Skin epidermis (tissue), 12 donors: ENCODE data around the gene RPS15.

Source experiments
- H3K27ac ChIP-seq, 21 experiments: fragments of 200-600 bp; sonication (generic) in 11 of 21; one replicate each; pipeline ENCODE4 v1.5.0; 2020; ENCODE audit warnings: mild to moderate bottlenecking in 3 of 21, inconsistent platforms in 2 of 21, moderate library complexity in 2 of 21
- H3K4me3 ChIP-seq, 7 experiments: fragments of 200-600 bp; sonication (generic) in 2 of 7; one replicate each; pipeline ENCODE4 v1.5.0; 2020; ENCODE audit warnings: inconsistent platforms in 2 of 7, mild to moderate bottlenecking in 2 of 7, moderate library complexity in 1 of 7

Gene RPS15

DNA sequence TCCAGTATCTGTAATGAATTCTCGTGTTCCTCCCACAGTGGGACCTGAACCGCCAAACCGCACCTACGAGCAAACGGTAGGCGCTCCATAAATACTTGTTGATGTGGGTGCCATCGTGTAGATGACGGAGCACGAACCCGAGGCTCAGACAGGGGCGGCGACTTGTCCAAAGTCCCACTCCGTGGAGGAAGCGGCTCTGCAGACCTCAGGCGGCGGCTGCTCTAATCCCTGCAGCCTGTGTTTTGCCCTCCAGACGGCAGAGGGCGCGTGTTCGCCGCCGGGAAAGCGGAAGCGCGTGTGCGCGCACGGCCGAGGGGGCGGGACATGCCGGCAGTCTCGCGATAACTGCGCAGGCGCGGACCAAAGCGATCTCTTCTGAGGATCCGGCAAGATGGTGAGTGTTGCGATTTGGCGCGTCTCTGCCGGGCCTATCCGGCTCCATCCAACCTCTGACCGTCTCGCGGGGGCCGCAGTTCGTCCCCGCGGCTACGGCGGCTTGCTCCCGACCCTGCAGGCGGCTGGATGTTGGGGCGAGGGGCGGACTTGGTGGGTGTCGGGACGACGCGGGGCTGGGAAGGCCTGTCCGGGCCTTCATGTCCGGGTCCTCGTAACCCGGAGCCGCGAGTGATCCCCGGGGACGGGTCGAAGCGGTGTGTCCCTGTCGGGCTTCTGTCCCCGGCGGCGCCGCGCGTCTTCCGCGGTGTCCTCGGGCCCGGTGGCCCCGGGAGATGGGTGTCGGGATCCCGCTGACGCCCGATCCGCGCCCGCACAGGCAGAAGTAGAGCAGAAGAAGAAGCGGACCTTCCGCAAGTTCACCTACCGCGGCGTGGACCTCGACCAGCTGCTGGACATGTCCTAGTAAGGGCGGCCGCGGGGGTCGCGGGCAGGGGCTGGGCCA is at the start of gene RPS15:
Gene RPS15, plus strand, starts transcription at position 362 of the 898 bp plus-strand sequence. Its CDS starts 30 bp downstream, at position 392.
- peak within 1 kb of the TSS; percentile 69 to 100 (median 93) for H3K27ac ChIP-seq
- peak within 1 kb of the TSS; percentile 75 to 99 (median 90) for H3K4me3 ChIP-seq

DNA sequence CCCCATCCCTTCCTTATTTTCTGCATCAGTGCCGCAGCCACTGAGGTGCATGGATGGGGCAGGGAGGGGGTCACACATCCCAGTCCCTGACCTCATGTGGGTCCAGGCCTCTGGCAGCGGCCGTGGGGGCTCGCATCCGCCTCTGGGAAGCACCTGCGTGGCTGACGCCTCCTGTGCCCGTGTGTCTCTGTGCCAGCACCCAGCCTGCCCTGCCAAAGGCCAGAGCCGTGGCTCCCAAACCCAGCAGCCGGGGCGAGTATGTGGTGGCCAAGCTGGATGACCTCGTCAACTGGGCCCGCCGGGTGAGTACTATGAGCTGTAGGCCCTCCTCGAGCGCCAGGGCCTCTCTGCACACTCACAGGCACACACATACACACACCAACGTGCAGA is 49.6 kb upstream of the RPS15 start:
- Histone ChIP-seq H3K27ac (no peak overlapping the region), H3K4me3 (no peak overlapping the region)

DNA sequence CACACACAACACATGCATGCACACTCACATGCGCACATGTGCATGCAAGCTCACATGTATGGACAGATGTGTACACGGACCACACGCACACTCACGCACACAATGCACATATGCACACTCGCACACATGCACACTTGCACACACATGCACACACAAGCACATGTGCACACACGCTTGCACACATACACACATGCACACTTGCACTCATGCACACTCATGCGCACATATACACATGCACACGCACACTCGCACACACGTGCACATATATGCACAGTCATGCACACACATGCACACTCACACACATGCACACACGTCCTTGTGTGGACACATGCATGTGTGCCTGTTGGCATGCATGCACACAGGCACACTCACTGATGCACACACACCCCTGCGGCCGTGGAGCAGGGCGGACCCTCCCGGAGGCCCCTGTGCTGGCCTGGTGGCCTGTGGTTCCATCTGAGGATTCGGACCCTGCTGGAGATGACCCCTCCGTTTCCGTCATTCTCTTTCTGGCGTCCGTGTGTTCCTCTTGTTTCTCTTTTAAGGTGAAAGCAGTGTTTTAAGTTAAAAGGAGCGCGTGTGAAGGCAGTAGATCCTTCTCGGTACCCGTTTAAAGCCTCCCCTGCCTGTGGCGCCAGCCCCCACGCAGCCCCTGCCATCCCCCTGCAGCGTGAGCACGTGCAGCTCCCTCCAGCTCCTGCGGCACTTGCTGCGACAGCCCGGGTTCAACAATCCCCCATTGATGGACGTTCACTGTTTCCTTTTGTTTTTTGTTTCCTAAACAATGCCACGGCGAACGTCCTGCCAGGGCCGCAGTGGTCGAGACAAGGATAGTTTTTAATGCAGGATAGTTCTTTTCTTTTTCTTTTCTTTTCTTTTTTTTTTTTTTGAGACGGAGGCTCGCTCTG is 48.9 kb upstream of the RPS15 start:
- Histone ChIP-seq H3K4me3 (no peak overlapping the region), H3K27ac (no peak overlapping the region)

DNA sequence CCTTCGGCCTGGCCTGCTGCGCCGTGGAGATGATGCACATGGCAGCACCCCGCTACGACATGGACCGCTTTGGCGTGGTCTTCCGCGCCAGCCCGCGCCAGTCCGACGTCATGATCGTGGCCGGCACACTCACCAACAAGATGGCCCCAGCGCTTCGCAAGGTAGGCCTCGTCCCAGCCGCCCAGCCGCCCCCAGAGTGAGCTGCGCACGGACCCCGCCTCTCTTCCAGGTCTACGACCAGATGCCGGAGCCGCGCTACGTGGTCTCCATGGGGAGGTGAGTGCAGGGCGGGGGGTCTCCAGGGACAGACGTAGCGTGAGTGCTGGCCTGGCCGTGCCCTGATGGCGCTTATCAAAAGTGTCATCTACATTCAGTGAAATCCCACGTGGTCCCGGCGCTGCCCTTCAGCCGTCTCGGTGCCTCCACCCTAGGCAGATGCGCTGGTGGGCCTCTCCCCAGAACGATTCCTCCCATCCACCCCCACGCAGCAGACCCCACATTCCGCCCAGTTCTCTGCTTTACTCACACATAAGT is 47.2 kb upstream of the RPS15 start:
- Histone ChIP-seq H3K4me3 (no peak overlapping the region), H3K27ac (no peak overlapping the region)

DNA sequence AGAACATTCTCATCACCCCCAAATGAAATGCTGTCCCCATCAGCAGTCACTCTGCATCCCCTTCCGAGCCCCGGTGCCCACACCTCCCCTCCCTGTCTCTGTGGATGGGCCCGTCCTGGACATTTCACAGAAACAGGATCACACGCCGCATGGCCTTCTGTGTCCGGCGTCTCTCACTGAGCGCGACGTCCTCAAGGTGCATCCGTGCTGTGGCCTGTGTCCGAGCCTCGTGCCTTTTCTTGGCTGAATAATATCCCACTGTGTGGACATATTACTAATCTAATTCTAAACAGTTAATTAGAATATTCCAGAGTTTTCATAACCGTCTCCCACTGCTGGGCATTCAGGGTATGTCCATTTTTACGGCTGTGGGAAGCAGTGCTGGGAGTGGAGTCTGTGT is 45.8 kb upstream of the RPS15 start:
- Histone ChIP-seq H3K27ac (no peak overlapping the region), H3K4me3 (no peak overlapping the region)

DNA sequence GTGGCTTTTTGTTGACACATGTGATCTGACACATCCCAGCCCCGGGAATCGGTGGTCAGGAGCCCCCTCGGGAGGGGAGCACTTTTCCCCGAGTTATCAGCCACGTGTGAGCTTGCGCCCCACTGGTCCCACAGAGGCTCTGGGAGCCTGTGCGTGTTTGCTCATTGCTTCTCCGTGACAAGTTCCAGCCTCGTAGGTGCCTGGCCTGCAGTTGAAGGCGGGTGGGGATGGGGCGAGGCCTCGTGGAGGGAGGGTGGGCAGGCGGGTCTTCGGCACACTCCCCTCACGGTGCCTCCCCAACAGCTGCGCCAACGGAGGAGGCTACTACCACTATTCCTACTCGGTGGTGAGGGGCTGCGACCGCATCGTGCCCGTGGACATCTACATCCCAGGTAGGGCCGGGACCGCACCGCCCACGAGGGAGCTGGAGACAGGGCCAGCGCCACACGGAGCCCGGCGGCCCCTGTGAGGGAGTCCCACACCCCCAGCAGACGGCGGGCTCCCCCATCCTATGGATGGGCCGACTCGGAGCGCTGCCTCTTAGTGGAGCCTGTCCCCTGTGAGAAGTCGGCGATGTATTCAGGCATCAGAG is 45.2 kb upstream of the RPS15 start:
- H3K27ac ChIP-seq: no peak overlapping the region
- H3K4me3 ChIP-seq: no peak overlapping the region

DNA sequence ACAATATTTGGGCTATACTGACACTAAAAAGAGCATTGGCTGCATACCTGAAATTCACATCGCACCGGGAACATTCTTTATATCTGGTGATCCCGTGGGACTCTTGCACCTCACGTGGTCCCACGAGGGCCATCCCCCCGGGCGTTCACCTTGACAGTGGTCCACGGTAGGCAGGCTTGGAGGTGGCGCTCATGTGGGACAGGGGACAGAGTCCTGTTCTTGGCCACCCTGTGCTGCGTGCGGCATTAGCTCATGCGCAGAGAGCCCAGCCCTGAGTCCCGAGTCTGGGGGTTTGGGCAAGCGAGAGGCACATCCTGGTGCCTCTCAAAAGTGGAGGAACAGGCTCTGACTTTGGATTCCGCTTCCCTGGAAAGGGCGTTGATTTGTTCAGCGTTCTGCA is 44.4 kb upstream of the RPS15 start:
- no peak overlapping the region for H3K4me3 ChIP-seq
- H3K27ac ChIP-seq: no peak overlapping the region

DNA sequence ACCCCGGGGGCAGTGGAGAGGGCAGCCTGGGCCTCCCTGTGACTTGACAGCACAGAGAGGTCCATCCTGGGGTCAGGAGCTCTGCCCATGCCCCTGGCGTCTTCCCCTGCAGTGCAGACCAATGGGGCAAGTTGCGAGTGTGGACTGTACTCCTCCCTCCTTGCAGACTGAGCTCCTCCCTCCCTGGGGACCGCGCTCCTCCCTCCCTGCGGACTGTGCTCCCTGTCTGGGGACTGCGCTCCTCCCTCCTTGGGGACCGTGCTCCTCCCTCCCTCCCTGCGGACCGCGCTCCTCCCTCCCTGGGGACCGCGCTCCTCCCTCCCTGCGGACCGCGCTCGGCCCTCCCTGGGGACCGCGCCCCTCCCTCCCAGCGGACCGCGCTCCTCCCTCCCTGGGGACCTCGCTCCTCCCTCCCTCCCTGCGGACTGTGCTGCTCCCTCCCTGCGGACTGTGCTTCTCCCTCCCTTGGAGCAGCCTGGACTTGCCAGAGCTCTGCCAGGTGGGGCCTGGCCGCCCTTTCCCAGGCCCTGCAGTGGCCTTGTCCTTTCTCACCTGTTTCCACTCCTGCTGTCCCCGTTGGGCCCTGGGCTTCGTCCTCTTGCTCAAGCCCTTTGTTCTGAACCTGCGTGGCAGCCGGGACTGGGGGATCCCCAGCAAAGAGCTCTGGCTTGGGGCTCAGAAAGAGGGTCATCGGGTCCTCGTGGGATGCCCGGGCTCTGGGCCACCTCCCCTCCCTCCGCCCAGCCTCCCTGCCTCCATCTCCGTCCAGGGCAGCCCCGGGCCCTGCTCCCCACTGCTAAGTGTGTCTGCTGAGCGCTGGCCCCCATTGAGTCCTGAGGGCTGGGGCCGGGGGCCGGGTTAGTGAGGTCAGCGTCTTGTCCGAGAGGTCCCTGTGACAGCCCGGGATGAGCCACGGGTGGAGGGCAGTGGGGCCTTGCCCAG is 43.7 kb upstream of the RPS15 start:
- Histone ChIP-seq H3K27ac (no peak overlapping the region), H3K4me3 (no peak overlapping the region)

DNA sequence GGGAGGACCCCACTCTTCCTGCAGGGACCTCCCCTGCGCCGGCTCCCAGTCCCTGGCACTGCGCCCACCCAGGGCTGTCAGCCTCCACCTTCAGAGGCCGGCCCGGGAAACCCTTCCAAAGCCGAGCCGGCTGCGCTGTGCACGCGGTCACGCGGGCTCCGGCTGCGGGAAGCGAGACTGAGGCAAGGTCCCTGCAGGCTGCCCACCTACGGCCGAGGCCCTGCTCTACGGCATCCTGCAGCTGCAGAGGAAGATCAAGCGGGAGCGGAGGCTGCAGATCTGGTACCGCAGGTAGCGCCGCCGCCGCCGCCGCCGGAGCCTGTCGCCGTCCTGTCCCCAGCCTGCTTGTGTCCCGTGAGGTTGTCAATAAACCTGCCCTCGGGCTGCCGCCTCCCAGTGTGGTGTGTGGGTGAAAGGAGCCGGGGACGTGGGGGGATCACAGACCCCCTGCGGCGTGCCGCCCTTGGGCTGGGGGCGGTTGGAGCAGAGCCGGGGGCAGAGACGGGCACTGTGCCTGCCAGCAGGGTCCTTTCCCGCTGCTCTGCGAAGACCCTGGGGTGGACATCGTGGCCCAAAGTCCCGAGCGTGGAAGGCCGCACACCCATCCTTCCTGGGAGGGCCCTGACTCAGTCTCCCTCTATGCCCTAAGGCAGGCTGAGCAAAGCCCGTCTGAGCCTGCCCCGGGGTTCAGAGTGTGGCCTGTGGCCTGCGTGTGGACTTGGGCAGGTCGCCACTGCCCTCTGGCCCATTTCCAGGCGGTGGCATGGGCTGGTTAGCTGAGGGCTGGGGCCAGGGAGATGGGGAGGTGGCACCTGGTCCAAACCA is 42.8 kb upstream of the RPS15 start:
- H3K4me3 ChIP-seq: no peak overlapping the region
- H3K27ac ChIP-seq: no peak overlapping the region

DNA sequence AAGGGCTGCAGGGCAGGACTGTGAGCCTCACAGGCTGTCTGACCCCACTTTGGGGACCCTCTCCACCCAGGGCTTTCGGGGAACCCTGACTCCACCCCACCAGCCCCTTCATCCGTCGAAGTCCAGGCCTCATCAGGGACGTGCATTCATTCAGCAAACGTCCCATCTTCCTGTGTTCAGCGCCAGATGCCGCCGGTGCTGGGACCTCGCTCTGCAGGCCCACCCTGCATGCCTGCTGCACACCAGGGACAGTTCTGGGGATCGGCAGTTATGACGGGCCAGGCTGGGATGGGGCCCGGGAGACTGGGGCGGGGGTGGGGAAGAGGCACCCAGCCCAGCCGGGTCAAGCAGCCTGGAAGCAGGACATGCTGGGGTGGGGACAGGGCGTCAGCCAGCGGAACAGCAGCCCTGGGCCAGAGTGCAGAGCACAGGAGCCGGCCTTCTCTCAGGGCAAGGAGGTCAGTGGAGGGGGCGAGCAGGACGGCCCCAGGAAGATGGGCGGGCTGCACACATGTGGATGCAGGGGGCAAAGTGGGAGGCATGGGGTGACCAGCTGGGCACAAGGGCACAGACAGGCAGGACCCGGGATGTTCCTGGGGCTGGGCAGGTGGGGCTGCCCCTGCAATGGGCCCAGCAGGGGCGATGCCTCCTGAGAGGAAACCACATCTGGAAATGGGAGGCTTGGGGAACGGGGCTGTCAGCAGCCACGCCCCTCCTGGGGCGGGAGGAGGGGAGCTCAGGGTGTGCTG is 42.0 kb upstream of the RPS15 start:
- Histone ChIP-seq H3K27ac (no peak overlapping the region), H3K4me3 (no peak overlapping the region)

DNA sequence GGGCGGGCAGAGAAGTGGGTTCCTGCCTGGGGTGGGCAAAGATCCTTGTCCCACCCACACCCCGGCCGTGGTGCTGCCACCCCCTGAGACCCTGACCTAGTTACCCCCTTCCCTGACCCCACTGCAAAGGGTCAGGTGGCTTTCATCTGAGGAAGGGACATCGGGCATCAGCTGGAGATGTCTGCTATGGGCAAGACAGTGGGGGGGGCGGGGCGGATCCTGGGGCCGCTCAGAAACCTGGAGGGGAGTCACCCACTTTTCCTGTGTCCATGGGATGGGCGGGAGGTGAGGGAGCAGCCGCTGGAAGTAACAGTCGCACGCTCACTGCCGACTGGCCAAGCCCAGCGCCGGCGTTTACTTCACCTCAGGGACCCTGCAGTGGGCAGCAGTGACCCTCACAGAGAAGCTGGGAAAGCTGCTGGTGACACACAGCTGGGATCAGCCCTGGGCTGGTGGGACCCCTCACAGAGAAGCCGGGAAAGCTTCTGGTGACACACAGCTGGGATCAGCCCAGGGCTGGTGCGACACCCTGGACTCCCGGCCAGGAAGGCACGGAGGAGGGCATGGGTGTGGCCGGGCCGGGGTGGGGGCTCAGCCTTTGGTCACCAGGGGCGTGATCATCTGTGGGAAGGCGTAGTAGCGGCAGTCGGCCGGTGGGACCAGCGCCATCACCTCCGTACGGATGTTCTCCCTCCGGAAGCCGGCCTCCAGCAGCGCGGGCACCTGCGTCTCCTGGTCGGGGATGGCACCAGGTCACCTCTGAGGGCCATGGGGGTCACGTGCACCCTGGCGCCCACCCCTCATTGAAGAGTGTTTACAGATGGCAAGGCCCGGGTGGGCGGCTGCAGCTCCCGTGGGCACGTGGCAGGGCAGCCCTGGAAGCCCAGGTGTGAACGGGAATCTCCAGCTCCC is 41.2 kb upstream of the RPS15 start:
- Histone ChIP-seq H3K4me3 (no peak overlapping the region), H3K27ac (no peak overlapping the region)

DNA sequence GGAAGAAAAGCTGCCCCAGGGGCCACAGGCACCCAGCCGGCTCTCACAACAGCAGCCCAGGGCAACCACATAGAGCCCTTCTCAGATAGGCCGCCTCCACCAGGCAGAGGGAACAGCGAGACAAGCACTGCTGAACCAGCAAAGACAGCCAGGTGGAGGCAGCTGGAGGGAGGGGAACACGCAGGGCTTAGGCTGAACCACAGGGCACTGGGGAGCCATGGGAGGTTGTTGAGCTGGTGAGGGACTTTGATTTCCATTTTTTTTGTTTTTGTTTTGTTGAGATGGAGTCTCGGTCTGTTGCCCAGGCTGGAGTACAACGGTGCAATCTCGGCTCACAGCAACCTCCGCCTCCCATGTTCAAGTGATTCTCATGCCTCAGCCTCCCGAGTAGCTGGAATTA is 40.4 kb upstream of the RPS15 start:
- Histone ChIP-seq H3K4me3 (no peak overlapping the region), H3K27ac (no peak overlapping the region)

DNA sequence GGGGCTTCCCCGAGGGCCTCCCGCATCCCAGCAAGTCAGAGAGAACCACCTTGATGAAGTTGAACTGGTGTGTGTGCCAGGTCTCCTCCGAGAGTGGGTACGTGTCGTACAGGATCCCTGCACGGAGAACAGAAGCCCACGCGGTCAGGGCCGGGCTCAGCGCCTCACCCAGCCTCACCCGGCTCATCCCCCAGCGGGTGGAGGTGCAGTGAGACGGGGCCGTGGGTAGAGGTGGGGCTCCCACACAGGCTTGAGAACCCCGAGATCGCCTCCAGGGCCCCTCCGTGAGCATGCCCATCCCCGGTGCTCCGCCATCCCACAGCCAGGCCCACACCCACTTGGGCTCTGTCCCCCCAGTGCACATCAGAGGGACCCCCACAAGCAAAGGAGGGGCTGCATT is 39.1 kb upstream of the RPS15 start:
- Histone ChIP-seq H3K27ac (no peak overlapping the region), H3K4me3 (no peak overlapping the region)

DNA sequence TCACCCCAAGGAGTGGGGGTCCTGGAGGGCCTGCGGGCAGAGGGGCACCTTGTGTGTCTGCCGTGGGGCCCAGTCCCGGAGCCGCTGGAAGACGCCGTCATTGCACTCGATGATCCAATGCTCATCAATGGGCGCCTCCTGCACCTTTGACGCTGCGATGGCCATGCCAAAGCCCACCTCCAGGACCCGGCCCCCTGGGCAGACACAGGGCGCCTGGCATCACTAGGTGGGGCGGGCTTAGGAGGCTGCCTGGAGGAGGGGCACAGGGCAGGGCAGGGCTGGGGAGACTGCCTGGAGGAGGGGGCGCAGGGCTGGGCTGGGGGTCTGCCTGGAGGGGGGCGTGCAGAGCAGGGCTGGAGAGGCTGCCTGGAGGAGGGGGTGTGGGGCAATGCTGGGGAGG is 38.5 kb upstream of the RPS15 start:
- Histone ChIP-seq H3K27ac (no peak overlapping the region), H3K4me3 (no peak overlapping the region)

DNA sequence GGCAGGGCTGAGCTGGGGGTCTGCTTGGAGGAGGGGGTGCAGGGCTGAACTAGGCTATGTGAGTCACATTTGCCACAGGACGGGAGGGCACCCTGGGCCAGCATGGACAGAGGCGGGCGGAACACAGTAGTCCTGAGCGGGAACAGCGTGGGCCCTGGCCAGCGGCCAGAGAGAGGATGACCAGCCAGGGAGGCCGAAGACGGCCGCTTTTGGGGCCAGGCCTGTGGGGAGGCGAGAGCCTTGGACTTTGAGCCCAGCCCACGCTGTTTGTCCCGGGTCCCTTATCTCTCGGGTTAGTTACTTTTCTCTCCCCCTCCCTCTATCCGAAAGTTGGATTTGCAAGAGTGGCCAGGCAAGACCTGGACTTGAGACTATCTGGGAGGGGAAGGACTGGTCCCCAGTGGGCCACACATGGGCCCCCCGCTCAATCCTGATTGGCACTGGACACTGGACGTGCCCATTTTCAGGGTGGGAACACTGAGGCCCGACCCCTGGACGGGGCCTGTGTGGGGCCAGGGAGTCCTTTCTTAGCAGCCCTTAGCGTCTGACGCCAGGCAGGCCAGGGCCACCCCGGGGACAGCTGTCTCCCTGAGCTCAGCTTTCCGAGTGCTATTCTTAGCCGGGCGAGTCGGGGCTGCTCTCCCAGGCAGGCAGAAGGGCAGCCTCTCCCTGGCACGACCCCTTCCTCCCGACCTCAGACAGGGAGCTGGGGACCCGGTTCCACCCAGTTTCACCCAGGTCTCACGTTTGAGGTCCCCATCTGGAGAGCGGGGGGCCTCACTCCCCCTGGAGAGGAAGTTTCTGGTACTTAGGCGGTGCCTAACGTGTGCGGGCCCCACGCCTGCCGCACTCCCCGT is 37.7 kb upstream of the RPS15 start:
- H3K4me3 ChIP-seq: peak overlapping the region; percentile 37 to 62 (median 49)
- peak overlapping the region in 11 of 21 experiments; percentile 12 to 82 (median 28) for H3K27ac ChIP-seq
